Fibroblast of mammary gland (primary cell): ENCODE data around the gene PSMG2.

Experiments used
- DNase-seq: peaks from one replicate; pipeline ENCODE4 v3.0.0-alpha.2; 2010; ENCODE audit warnings: low read depth
- H3K4me3 ChIP-seq: 2 replicates; pipeline ENCODE4 v1.5.1; 2011; ENCODE audit warnings: low read depth, mild to moderate bottlenecking, low read length, moderate library complexity; ENCODE audit not compliant: control insufficient read depth
- CTCF ChIP-seq: conservative IDR thresholded peaks from 2 replicates; pipeline ENCODE4 v1.5.1; 2011; ENCODE audit warnings: low read depth, low read length, inconsistent platforms; ENCODE audit not compliant: control insufficient read depth, insufficient read depth

PSMG2 gene

GRCh38 chr18:12772111-12772510, 69.3 kb downstream of the PSMG2 start:
- no peak overlapping the region for H3K4me3 ChIP-seq
- no peak for TF ChIP-seq CTCF
- DNase-seq = no peak

- no peak overlapping the region for H3K4me3 ChIP-seq
- no peak for DNase-seq
- TF ChIP-seq CTCF = no peak
Observed at GRCh38 chr18:12773369-12773768, 70.5 kb downstream of the PSMG2 start.

GRCh38 chr18:12774982-12775381, 72.1 kb downstream of the PSMG2 start:
- no peak overlapping the region for H3K4me3 ChIP-seq
- no peak for TF ChIP-seq CTCF
- DNase-seq = no peak
